RWPE1 (cell line): ENCODE measurements around the gene DNAI1.
"Not testable (repeated sequence)": the region's sequence is repeated elsewhere in the genome, so short reads cannot be mapped to it uniquely, and the experiment has no call there.

Source experiments
- CTCF ChIA-PET: fragments of 350-600 bp; sonication (Branson Sonifier 250); formaldehyde crosslinking; extraction: SDS; loops from one replicate; lab custom pipeline; 2021; lab: Yijun Ruan, JAX
- POLR2A ChIA-PET: fragments of 400-600 bp; formaldehyde crosslinking; extraction: SDS; loops from one replicate; lab custom pipeline; 2020; ENCODE audit warnings: antibody characterized with exemption; ENCODE audit not compliant: low non-redundant PET; lab: Yijun Ruan, JAX
- DNase-seq: peaks from one replicate; pipeline ENCODE4 v3.0.0; 2012; ENCODE audit warnings: low spot score
- H3K27ac ChIP-seq: fragments of 450-650 bp; 2 replicates; pipeline ENCODE4 v1.5.1; 2017
- TF ChIP-seq, protein P1 (sequence below): fragments of 450-650 bp; conservative IDR thresholded peaks from 2 replicates; pipeline ENCODE4 v1.5.1; 2017; ENCODE audit warnings: low read depth, mild to moderate bottlenecking

Gene DNAI1

DNA sequence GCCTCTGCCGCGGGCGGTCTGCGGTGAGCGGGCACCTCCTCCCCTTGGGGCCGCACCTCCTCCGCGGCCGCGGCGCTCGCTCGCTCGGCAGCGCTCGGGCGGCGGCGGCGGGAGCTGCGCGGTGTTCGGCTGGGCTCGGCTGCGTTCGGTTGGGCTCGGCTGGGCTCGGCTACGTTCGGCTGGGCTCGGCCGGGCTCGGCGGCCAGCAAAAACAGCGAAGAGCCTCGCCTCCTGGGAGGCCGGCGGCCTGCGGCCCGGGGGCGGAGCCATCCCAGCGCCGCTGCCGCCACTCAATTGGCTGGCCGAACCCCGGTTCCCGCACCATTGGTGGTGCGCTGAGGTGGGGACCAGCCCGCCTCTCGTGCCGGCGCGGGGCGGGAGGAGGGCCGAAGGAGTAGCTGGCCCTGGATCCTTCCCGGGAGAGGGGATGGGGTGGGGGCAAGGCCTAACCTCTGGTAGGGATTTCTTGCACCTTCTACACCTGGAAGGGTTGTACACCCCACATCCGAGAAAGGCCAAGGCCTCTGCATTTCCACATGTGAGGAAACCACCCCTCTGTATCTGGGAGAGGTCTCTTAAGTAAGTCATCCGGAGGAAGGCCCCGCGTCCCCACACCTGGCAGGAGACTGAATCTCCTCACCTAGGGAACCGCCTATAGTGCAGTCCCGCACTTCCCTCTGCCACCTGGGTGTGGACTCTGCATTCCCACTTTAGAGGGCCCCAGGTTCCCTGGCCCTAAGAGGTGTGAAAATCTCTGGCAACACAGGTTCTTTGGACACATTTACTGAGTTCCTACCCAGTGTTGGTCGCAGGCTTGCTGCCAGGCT, 64.6 kb downstream of the DNAI1 start, which contains the start of gene ENHO:
TSS of gene ENHO (minus strand) at position 20 of the 827 bp plus-strand sequence. CDS start 1,295 bp downstream, outside the sequence.
- CTCF ChIA-PET: interaction anchor here (0.7 kb wide), 2 partner anchors 27 to 110 kb away, joined by 3 to 4 read pairs; no protein-coding TSS in a partner anchor
- H3K27ac ChIP-seq: no peak within 1 kb of the TSS
- DNase-seq: peak; percentile 96
- POLR2A ChIA-PET: no interaction called here
- TF ChIP-seq, protein P1, sequence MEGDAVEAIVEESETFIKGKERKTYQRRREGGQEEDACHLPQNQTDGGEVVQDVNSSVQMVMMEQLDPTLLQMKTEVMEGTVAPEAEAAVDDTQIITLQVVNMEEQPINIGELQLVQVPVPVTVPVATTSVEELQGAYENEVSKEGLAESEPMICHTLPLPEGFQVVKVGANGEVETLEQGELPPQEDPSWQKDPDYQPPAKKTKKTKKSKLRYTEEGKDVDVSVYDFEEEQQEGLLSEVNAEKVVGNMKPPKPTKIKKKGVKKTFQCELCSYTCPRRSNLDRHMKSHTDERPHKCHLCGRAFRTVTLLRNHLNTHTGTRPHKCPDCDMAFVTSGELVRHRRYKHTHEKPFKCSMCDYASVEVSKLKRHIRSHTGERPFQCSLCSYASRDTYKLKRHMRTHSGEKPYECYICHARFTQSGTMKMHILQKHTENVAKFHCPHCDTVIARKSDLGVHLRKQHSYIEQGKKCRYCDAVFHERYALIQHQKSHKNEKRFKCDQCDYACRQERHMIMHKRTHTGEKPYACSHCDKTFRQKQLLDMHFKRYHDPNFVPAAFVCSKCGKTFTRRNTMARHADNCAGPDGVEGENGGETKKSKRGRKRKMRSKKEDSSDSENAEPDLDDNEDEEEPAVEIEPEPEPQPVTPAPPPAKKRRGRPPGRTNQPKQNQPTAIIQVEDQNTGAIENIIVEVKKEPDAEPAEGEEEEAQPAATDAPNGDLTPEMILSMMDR: no peak

- ChIA-PET CTCF (interaction anchor here (0.6 to 0.9 kb wide), 2 partner anchors 24 to 56 kb away, joined by 4 to 5 read pairs; no protein-coding TSS in a partner anchor), POLR2A (no interaction called here)
- DNase-seq: no peak
- no peak overlapping the region for H3K27ac ChIP-seq
- TF ChIP-seq, protein P1: no peak
Observed at GRCh38 chr9:34524349-34524748, 65.7 kb downstream of the DNAI1 start.

DNA sequence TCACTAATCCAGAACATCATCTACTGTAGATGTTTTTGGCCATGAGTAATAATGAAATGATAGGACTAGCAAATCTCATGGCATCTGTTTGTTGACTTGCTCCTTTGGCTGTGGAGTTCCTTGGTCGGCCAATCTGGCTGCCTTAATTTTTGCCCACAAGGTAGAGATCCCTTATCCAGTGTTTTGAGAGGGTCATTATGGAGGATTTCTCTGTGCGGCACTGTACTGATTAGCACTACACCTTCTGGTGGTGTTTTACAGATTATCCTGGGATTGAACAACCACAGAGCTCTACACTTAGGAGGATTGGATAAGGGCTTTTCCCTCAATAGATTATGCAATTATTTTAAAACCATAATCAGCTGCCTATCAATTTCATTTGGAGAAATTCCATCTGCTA, 67.4 kb downstream of the DNAI1 start:
- ChIA-PET CTCF (interaction anchor here (0.6 kb wide), 1 partner anchor 67 kb away, joined by 3 read pairs; no protein-coding TSS in a partner anchor), POLR2A (no interaction called here)
- TF ChIP-seq, protein P1: no peak
- no peak overlapping the region for H3K27ac ChIP-seq
- no peak for DNase-seq

GRCh38 chr9:34532041-34532440, 73.4 kb downstream of the DNAI1 start:
- CTCF ChIA-PET, POLR2A ChIA-PET, DNase-seq, H3K27ac ChIP-seq: not testable (repeated sequence)

DNA sequence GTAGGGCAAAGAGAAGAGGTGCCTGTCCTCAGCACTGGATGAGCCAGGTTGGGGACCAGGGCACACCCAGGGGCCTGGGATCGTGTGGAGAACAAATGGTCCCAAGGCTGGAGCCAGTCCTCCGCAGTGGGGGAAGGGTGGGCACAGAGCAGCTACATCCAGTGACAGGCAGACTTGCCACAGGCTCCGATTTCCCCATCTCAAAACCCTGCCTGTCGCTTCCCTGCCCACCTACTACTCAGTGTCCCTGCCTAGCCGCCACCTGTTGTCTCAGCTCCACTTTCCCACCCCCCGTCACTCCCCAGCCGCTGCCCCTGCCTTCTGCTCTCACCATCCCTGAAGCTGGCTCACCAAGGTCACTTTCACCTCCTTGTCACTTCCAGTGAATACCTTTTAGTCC, 78.1 kb downstream of the DNAI1 start:
- no peak for DNase-seq
- TF ChIP-seq, protein P1: no peak
- ChIA-PET CTCF (interaction anchor here (0.6 to 1.5 kb wide), 5 partner anchors 11 to 123 kb away, joined by 3 to 5 read pairs (median 3); no protein-coding TSS in a partner anchor), POLR2A (no interaction called here)
- no peak overlapping the region for H3K27ac ChIP-seq

- peak; percentile 60 for DNase-seq
- ChIA-PET CTCF (interaction anchor here (0.6 to 1.6 kb wide), 3 partner anchors 51 to 329 kb away, joined by 4 to 8 read pairs (median 6); no protein-coding TSS in a partner anchor), POLR2A (no interaction called here)
- TF ChIP-seq, protein P1: no peak
- no peak overlapping the region for H3K27ac ChIP-seq
Observed at GRCh38 chr9:34540827-34541226, 82.2 kb downstream of the DNAI1 start.

DNA sequence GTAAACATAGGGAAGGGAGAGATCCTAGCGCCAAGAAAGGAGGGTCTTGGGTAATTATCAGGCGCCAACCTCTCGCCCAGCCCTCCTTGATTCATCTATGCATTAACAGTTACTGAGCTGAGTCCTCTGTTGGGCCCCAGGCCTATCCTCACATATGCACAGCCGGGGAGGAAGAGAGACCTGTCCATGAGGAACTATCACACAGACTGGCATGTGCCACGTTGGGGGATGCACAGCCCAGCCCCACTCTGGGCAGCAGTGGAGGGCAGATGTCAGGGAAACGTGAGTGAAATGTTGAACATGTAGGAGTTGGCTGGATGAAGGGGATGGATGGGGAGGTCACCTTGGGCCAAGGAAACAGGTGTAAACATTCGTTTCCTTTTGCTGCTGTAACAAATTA, 82.9 kb downstream of the DNAI1 start:
- ChIA-PET CTCF (interaction anchor here (1.6 kb wide), 1 partner anchor 50 kb away, joined by 6 read pairs; no protein-coding TSS in a partner anchor), POLR2A (no interaction called here)
- H3K27ac ChIP-seq: no peak overlapping the region
- TF ChIP-seq, protein P1: no peak
- no peak for DNase-seq
